ENCODE data around the gene SPTB. TPM values are rescaled to one million over a fixed set of nuclear protein-coding genes. Genes with fewer than 3 reads are reported as not detected.

SPTB gene
- polyA plus RNA-seq, 1 donor (not counting 4 experiments of a cell fraction or from before 2014, with no cell fraction given): not detected

GRCh38 chr14:64728106-64728505 is 151.6 kb downstream of the SPTB start:
- no peaks in the 10 kb centered on the region for H3K27me3 ChIP-seq (ENCODE audit: control insufficient read depth, extremely low read depth, insufficient read depth, low read length)
- H3K9me3 ChIP-seq (ENCODE audit: control insufficient read depth, low read depth, low read length): no peaks in the 10 kb centered on the region
- DNase-seq (ENCODE audit: low read depth, low spot score): no peak
- no peak overlapping the region for H3K9ac ChIP-seq (ENCODE audit: control insufficient read depth, extremely low read depth, insufficient read depth, low read length)
- no peak overlapping the region for H3K4me3 ChIP-seq (ENCODE audit: control insufficient read depth in 2 of 3, extremely low read depth in 1 of 3, insufficient read depth in 2 of 3, low read depth in 1 of 3, low read length in 3 of 3)
- dilution Hi-C loops (cut with MboI; ENCODE audit: extremely low pct_ligation_motif_present, low sequenced_read_pairs): no loop called here
- no peak for FAIRE-seq
- peaks cover 92% of the 10 kb centered on the region for H3K79me2 ChIP-seq (ENCODE audit: control insufficient read depth, insufficient read depth, low read length)
- H3K4me2 ChIP-seq (ENCODE audit: control insufficient read depth, extremely low read depth, insufficient read depth, low read depth, low read length): no peak overlapping the region
- peaks cover 3% of the 10 kb centered on the region for H3K9me1 ChIP-seq (ENCODE audit: control insufficient read depth, extremely low read depth, insufficient read depth, low read length)
- TF ChIP-seq EZH2 (IDR thresholded peaks at IDR 0.05; ENCODE audit: low read length) (no peak), CTCF (optimal IDR thresholded peaks at IDR 0.05 in 1 of 3, IDR thresholded peaks at IDR 0.05 in 1 of 3, conservative IDR thresholded peaks at IDR 0.05 in 1 of 3; ENCODE audit: extremely low read depth in 1 of 3, insufficient read depth in 2 of 3, low read length in 3 of 3) (no peak)
- H2AFZ ChIP-seq (ENCODE audit: control insufficient read depth, low read length): no peak overlapping the region
- peak overlapping the region; percentile 10 for H3K27ac ChIP-seq (ENCODE audit: control insufficient read depth, insufficient read depth, low read length)
- H3K4me1 ChIP-seq (ENCODE audit: control insufficient read depth, extremely low read depth, insufficient read depth, low read length): peaks cover 40% of the 10 kb centered on the region
- peaks cover 4% of the 10 kb centered on the region for H4K20me1 ChIP-seq (ENCODE audit: control insufficient read depth, extremely low read depth, insufficient read depth, low read length)
- peaks cover 51 to 64% of the 10 kb centered on the region in 2 experiments for H3K36me3 ChIP-seq (ENCODE audit: control insufficient read depth in 2 of 2, extremely low read depth in 1 of 2, insufficient read depth in 2 of 2, low read length in 2 of 2)

GRCh38 chr14:64727551-64728071 is 152.1 kb downstream of the SPTB start:
- dilution Hi-C loops (cut with MboI; ENCODE audit: extremely low pct_ligation_motif_present, low sequenced_read_pairs): no loop called here
- Histone ChIP-seq H3K27ac (ENCODE audit: control insufficient read depth, insufficient read depth, low read length) (no peak overlapping the region), H3K9me3 (ENCODE audit: control insufficient read depth, low read depth, low read length) (no peaks in the 10 kb centered on the region), H3K4me3 (ENCODE audit: control insufficient read depth in 2 of 3, extremely low read depth in 1 of 3, insufficient read depth in 2 of 3, low read depth in 1 of 3, low read length in 3 of 3) (no peak overlapping the region), H2AFZ (ENCODE audit: control insufficient read depth, low read length) (no peak overlapping the region), H3K79me2 (ENCODE audit: control insufficient read depth, insufficient read depth, low read length) (peaks cover 92% of the 10 kb centered on the region), H3K36me3 (ENCODE audit: control insufficient read depth in 2 of 2, extremely low read depth in 1 of 2, insufficient read depth in 2 of 2, low read length in 2 of 2) (peaks cover 48 to 61% of the 10 kb centered on the region in 2 experiments), H3K9me1 (ENCODE audit: control insufficient read depth, extremely low read depth, insufficient read depth, low read length) (peaks cover 3% of the 10 kb centered on the region), H3K27me3 (ENCODE audit: control insufficient read depth, extremely low read depth, insufficient read depth, low read length) (no peaks in the 10 kb centered on the region), H3K9ac (ENCODE audit: control insufficient read depth, extremely low read depth, insufficient read depth, low read length) (no peak overlapping the region), H3K4me2 (ENCODE audit: control insufficient read depth, extremely low read depth, insufficient read depth, low read depth, low read length) (no peak overlapping the region), H4K20me1 (ENCODE audit: control insufficient read depth, extremely low read depth, insufficient read depth, low read length) (peaks cover 4% of the 10 kb centered on the region), H3K4me1 (ENCODE audit: control insufficient read depth, extremely low read depth, insufficient read depth, low read length) (peaks cover 44% of the 10 kb centered on the region)
- no peak for DNase-seq (ENCODE audit: low read depth, low spot score)
- TF ChIP-seq CTCF (optimal IDR thresholded peaks at IDR 0.05 in 1 of 3, IDR thresholded peaks at IDR 0.05 in 1 of 3, conservative IDR thresholded peaks at IDR 0.05 in 1 of 3; ENCODE audit: extremely low read depth in 1 of 3, insufficient read depth in 2 of 3, low read length in 3 of 3) (no peak), EZH2 (IDR thresholded peaks at IDR 0.05; ENCODE audit: low read length) (no peak)
- FAIRE-seq: no peak

Data from keratinocyte (primary cell).